GM10248 (cell line): ENCODE data around the gene CASKIN1.
"Not testable (repeated sequence)": the region's sequence is repeated elsewhere in the genome, so short reads cannot be mapped to it uniquely, and the experiment has no call there.

Experiments
- CTCF ChIA-PET: fragments of 300-600 bp; sonication (Branson Sonifier 250); formaldehyde crosslinking; extraction: SDS; loops from one replicate; lab custom pipeline; 2021; ENCODE audit warnings: antibody characterized with exemption; lab: Yijun Ruan, JAX
- POLR2A ChIA-PET: fragments of 350-650 bp; sonication (Branson Sonifier 250); formaldehyde crosslinking; extraction: SDS; loops from one replicate; lab custom pipeline; 2020; ENCODE audit warnings: antibody characterized with exemption; lab: Yijun Ruan, JAX
- DNase-seq: peaks from one replicate; pipeline ENCODE4 v3.0.0; 2012; ENCODE audit errors: extremely low spot score

CASKIN1 gene

GRCh38 chr16:2129890-2130447 lies 66.4 kb downstream of the CASKIN1 start:
- POLR2A ChIA-PET, DNase-seq, CTCF ChIA-PET: not testable (repeated sequence)

GRCh38 chr16:2129251-2129650 lies 67.2 kb downstream of the CASKIN1 start:
- CTCF ChIA-PET, POLR2A ChIA-PET, DNase-seq: not testable (repeated sequence)

GRCh38 chr16:2127630-2128280 lies 68.7 kb downstream of the CASKIN1 start:
- POLR2A ChIA-PET, CTCF ChIA-PET, DNase-seq: not testable (repeated sequence)
